Activated CD4-positive, alpha-beta T cell treated with anti-CD3 and anti-CD28 coated beads, Interleukin-2, amount 50 U/mL, for 1 hour (primary cell): Measurements from ENCODE around the gene SCMH1.

Experiments
- DNase-seq: peaks from one replicate; pipeline ENCODE4 v3.0.0-alpha.2; 2020

The SCMH1 gene

DNA sequence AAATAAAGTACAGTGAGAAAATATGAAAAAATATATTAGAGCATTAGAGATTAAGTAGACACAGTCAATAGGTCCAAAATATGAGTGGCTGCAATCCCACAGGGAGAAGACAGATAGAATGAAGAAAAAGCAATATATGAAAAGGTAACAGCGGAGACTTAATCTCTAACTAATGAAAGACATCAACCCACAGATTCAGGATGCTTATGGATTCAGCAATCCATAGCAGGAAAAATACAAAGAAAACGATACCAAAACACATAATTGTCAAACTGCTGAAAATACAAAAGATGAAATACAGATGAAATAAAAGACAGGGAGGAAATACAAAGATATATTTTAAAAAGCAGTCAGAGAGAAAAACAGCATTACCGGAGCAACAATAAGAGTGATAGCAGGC is 163.9 kb downstream of the SCMH1 start:
- DNase-seq = no peak

- no peak for DNase-seq
These were observed 168.1 kb downstream of the SCMH1 start for GRCh38 chr1:41073971-41074370.

DNA sequence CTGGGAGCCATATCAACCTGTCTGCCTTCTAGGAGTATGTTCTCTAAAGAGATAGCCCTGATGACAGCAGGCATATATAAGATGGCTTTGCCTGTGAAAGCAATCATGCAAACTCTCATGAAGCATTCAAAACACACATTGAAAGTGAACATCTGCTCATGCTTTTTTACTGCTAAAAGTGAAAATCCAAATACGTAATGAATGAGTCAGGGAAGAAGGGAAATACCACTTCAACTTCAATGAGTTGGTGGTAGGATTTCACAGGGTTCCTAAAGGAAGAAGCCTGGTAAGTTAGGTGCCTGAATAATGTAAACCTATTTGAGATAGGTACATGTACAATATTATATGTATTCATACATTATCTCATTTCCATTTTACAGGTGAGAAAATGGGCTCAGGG is 170.1 kb downstream of the SCMH1 start:
- no peak for DNase-seq

GRCh38 chr1:41056907-41057306 is 185.2 kb downstream of the SCMH1 start:
- DNase-seq = no peak

DNA sequence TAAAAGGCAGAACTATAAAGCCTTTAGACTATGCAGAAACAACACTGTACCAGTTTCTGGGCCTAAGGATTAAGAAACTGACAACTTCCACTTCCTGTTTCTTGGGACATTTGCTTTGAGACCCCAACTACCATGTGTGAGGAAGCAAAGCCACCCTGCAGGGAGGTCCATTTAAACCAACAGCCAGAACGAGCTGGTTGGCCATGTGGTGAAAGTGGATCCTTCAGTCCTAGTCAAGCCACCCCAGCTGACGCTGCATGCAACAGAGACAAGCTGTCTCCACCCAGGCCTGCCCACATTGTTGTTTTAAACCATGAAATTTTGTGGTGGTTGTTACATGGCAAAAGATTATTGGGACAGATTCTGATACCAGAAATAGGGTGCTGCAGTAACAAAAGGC is 188.8 kb downstream of the SCMH1 start:
- DNase-seq = no peak

DNA sequence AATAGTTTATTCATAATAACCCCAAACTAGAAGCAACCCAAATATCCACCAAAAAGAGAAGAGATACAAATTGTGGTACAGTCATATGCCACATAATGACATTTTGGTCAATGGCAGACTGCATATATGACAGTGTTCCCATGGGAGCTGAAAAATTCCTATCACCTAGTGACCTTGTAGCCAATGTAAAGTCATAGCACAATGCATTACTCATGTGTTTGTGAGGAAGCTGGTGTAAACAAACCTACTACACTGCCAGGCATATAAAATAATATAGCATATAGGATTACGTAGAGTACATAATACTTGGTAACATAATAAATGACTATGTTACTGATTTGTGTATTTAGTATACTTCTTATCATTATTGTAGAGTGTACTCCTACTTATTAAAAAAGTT is 191.1 kb downstream of the SCMH1 start:
- no peak for DNase-seq

- no peak for DNase-seq
These were observed 193.6 kb downstream of the SCMH1 start for GRCh38 chr1:41048540-41048939.

DNA sequence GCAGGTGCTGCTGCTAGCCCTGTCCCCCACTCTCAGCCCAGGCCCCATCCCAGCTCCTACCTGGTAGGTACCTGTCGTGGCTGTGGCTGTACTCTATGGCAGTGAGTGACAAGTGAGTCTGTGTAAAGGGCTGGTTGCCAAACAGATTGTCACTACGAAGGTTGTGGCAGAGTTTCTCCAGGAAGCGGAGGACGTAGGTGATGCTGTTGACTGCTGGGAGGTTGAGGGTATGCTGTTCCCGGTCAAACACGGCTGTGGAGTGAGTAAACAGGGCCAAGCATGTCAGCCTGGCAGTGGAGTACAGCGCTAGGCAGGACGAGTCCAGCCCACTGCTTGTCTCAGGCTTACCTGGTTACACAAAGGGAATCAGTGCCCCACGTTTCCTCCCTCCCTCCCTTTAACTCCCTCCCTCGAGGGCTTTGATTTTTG is 195.7 kb downstream of the SCMH1 start:
- no peak for DNase-seq

- no peak for DNase-seq
These were observed 196.4 kb downstream of the SCMH1 start for GRCh38 chr1:41045740-41046139.

DNA sequence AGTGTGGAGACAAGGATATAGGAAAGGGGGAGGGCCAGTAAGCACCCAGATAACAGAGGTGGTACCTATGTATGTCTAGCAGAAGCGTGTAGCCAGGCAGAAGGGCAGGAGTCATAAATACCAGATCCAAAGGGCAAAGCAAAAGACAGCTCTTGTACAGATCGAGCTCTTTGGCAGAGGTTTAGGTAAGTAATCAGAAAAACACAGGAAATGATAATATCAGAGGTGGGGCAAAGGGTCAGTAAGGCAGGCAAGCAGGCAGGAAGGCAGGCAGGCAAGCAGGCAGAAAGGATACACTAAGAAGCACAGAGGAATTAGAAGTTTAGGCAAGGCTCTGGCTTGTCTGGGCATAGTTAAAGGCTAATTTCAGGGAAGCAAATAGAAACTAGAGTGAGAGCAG is 197.9 kb downstream of the SCMH1 start:
- DNase-seq = no peak

- no peak for DNase-seq
These were observed 200.4 kb downstream of the SCMH1 start for GRCh38 chr1:41041614-41042270.

- no peak for DNase-seq
These were observed 204.0 kb downstream of the SCMH1 start for GRCh38 chr1:41038110-41038509.

DNA sequence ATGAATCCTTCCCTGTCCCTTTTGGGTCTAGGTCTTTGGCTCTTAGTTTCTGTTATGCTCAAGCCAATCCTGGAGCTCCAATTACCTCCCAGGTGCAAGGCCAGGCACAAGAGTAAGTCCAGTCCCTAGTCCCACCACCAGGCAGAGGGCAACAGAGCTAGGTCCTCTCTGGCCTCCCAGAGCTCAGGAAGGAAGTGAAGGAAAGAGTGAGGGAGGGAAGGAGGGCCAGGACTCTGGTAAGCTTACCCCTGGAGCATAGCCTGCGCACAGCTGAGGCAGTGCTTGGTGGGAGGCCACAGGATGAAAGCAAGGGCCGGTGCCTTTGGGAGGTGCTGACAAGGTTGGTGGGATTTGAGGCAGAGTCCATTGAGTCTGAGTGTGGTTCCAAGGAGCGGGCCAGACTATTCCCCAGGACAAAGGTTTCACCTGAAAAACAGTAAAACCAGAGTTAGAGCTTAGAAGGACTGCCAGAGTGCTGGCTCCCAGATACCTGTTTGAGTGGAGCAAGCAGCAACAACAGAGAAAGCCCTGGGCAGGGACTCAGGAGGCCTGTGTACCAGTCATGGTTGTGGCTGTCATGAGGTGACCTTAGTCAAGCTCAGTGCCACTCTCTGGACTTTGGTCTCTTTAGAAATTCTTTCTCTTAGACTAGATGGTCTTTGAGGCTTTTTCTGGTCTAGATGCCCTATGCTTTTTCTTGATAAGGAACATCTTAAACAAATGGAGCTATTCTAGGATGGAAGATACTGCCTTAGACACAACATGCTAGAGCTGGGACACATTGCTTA is 204.8 kb downstream of the SCMH1 start:
- no peak for DNase-seq

DNA sequence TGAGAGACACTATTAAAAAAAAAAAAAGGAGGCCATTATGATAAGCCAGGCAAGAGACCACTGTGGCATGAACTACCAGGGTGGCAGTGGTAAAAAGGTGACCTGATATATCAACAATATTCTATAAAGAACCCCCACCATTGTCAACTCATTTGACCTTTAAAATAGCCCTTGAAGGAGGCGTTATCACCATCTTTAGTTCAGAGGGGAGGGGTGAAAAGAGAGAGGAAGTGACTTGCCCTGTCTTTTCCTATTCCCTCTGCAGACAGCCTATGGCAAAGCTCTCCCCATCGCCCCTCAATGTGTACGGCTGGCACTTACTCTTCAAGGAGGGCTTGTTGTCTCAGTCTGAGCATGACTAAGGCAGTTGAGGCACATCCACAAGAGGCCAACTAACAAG is 208.8 kb downstream of the SCMH1 start:
- no peak for DNase-seq

GRCh38 chr1:41032147-41032546 is 210.0 kb downstream of the SCMH1 start:
- no peak for DNase-seq

DNA sequence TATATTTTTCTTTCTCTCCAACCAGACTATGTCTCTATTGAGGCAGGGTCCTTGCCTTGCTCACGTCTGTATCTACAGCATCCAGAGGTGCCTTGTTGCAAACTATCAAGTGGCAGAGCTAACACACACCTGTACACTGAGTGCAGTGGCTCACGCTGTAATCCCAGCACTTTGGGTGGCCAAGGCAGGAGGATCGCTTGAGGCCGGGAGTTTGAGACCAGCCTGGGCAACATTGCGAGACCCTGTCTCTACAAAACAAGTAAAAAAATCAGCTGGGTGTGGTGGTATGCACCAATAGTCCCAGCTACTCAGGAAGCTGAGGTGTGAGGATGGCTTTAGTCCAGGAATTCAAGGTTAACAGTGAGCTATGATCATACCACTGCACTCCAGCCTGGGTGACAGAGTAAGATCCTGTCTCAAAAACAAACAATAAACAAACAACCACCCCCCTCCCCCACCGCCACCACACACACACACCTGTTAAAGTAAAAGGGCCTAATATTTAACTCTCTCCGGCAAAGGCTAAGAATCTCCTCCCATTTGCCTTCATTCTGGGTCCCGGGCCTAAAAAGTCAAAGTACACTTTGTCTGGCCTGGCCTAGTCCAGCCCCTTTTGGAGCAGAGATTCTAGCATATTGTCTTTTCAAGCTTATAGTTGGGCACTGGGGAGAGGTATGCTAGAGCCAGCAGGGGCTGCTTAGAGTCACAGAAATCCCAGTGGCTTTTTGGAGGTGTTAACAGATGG is 211.1 kb downstream of the SCMH1 start:
- DNase-seq = no peak

DNA sequence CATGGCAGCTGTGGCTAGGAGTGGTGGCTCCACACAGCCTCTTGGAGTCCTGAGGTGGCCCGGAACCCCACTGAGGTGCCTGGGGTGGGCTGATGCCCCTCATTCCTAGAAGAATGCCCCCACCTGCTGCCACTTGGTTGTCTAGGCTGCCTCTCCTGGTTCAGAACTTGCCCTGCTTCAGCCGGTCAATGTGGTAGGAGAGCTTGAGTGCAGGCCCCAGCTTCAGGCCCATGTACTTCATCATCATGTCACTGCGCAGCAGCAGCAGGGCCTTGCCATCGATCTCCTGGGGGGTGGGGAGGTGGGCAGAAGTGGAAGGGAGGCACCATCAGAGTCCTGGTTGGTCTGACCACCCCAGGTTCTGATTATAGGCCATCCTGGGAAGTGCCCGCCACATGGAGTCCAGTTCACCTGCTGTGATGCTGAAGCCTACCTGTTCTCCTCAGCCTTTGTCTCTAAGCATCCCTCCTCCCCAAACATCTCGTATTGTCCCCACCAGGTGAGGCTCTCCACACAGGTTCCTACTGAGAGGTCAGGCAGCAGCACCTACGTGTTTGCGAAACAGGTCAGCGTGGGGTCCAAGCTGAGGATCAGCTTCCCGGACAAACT is 214.0 kb downstream of the SCMH1 start:
- DNase-seq = no peak

DNA sequence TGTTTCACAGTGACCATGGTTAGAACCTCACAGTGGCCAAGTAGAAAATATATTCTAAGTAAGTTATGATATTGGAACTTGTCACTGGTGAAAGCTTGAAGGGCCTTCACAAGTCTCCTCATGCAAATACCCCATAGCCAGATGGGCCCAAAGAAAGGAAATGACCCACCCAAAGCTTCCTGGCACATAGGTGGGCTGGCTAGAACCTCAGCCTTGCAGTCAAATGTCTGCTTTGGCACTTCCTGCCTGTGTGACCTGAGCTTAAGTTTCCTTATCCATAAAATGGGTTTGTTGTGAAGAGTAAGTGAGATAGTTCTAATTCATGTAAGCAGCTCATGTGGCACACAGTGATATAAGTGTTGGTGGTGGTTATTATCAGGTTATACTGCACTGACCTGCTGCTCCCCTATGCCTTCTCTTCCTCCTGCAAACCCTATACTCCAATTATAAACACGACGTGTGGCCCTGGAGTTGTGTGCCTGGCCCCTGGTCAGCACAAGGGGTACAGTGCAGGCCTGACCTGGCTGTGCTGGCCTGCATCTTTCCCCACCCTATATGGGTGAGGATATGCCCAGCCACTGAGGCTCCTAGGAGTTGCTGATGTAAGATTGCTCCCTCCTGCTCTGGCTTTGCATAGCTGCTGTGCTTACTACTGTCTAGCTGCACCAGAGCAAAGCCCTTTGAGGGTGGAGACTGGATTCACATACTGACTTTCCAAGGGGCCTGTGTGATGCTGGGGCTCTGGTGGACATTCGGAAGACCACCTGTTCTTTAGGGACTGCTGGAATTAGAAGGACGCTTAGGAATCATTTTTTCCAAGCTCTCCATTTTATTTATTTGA is 215.9 kb downstream of the SCMH1 start:
- DNase-seq = no peak

DNA sequence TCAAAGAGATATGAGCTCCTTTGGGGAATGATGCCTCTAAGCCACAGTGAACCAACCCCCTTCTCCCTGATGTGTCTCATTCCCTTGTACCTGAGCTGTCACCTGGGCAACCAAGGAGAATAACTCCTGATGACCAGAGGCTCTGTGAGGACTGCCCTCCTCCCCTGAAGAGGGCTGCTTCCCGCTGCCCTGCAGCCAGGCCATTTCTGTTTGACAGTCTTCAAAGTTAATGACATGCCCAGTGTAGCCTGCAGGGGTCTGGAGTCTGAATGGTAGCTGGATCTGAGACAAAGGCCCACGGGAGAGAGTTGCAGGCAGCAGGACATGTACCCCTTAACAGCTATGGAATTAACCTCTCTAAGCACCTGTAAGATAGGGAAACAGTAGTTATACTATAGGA is 217.2 kb downstream of the SCMH1 start:
- no peak for DNase-seq

DNA sequence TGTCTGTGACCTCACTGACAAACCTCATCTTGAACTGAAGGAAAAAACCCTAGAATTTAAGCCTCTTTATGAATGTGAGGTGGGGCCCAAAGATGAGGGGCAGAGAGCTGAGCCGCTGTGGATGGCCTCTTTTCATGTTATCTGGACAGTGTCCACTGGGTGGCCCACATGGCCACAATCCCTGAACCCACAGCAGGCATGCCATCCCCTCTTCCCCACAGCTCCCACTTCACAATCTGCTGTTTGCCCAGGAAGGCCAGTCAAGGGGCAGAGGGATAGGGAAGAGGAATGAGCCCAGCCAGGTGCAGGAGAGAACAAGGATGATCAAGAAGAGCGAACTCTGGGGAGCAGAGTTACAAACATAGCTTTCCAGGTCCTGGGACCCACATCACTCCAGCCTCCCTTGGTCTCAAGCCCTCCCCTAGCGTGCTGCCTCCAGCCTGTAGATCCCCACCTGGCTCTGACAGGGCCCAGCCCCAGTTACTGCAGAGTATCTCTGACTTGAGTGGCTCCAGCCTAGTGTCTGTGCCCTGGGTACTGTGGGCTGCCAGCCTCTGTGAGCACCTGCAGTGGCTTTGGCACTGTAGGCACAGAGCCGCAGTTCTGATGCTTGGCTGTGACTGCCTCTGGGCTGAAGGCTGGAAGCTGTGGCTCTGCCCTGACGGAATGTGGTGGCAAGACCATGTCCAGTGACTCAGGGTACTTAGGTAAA is 218.7 kb downstream of the SCMH1 start:
- DNase-seq = no peak

- DNase-seq = no peak
These were observed 219.7 kb downstream of the SCMH1 start for GRCh38 chr1:41022424-41022823.
